Measurements from ENCODE around the gene AUP1. TPM values are rescaled to one million over a fixed set of nuclear protein-coding genes. Genes with fewer than 3 reads are reported as not detected.

The AUP1 gene
- total RNA-seq, 1 experiment from 2014 or later, result 140 TPM

- DNase-seq (ENCODE audit: low read depth), result no peak
Observed at GRCh38 chr2:74558284-74559230, 29.1 kb upstream of the AUP1 start.

GRCh38 chr2:74556831-74557370, 27.4 kb upstream of the AUP1 start:
- DNase-seq (ENCODE audit: low read depth), result no peak

GRCh38 chr2:74556159-74556558, 26.7 kb upstream of the AUP1 start:
- no peak for DNase-seq (ENCODE audit: low read depth)

GRCh38 chr2:74555610-74556103, 26.2 kb upstream of the AUP1 start:
- DNase-seq (ENCODE audit: low read depth), result no peak

- DNase-seq (ENCODE audit: low read depth), result peak; percentile 28
Observed at GRCh38 chr2:74554820-74555531, 25.5 kb upstream of the AUP1 start.

- DNase-seq (ENCODE audit: low read depth), result peak; percentile 80
Observed at GRCh38 chr2:74553892-74554819, 24.6 kb upstream of the AUP1 start, which contains the start of the genes DOK1 and LOXL3. DOK1 (plus strand) TSS chr2:74554720; CDS start chr2:74554755, 35 bp downstream. LOXL3 (minus strand) TSS chr2:74553942; CDS start chr2:74552634, 1,308 bp downstream.

- DNase-seq (ENCODE audit: low read depth), result peak; percentile 32
Observed at GRCh38 chr2:74552914-74553811, 23.7 kb upstream of the AUP1 start.

GRCh38 chr2:74551942-74552913, 22.7 kb upstream of the AUP1 start:
- no peak for DNase-seq (ENCODE audit: low read depth)

- no peak for DNase-seq (ENCODE audit: low read depth)
Observed at GRCh38 chr2:74551530-74551929, 22.0 kb upstream of the AUP1 start.

- no peak for DNase-seq (ENCODE audit: low read depth)
Observed at GRCh38 chr2:74550231-74550630, 20.7 kb upstream of the AUP1 start.

- peak; percentile 47 for DNase-seq (ENCODE audit: low read depth)
Observed at GRCh38 chr2:74548900-74549826, 19.7 kb upstream of the AUP1 start.

- no peak for DNase-seq (ENCODE audit: low read depth)
Observed at GRCh38 chr2:74548285-74548899, 18.9 kb upstream of the AUP1 start.

GRCh38 chr2:74546004-74546403, 16.5 kb upstream of the AUP1 start:
- no peak for DNase-seq (ENCODE audit: low read depth)

GRCh38 chr2:74544634-74545033, 15.1 kb upstream of the AUP1 start:
- DNase-seq (ENCODE audit: low read depth), result no peak

GRCh38 chr2:74542978-74543377, 13.5 kb upstream of the AUP1 start:
- no peak for DNase-seq (ENCODE audit: low read depth)

GRCh38 chr2:74540291-74540690, 10.8 kb upstream of the AUP1 start:
- DNase-seq (ENCODE audit: low read depth), result no peak

GRCh38 chr2:74538881-74539339, 9.4 kb upstream of the AUP1 start:
- DNase-seq (ENCODE audit: low read depth), result no peak
